ENCODE data around the gene ZSWIM6. TPM values are rescaled to one million over a fixed set of nuclear protein-coding genes. Genes with fewer than 3 reads are reported as not detected.

ZSWIM6 gene
- total RNA-seq, 1 experiment from 2014 or later: 3.4 TPM

DNA sequence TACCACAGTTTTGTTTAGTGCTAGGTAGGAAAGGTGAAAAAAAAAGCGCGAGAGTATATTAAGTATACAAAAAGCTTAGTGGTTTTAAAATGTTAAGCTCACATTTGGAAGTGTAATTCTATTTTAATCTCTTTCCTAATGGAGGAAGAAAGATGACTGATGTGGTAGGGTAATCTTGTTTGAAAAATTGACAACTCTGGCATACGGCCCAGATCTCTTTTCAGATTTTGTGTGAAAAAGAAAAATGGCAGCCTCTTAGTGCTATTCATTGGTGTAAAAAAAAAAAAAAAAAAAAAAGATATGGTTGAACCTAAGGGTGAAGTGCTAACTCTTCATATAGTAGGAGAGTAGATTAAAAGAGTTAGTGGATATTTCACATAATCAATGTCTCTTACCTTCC lies 108.0 kb downstream of the ZSWIM6 start:
- Histone ChIP-seq H3K4me2 (ENCODE audit: low read length) (no peak overlapping the region), H3K4me3 (ENCODE audit: low read length) (no peak overlapping the region)

DNA sequence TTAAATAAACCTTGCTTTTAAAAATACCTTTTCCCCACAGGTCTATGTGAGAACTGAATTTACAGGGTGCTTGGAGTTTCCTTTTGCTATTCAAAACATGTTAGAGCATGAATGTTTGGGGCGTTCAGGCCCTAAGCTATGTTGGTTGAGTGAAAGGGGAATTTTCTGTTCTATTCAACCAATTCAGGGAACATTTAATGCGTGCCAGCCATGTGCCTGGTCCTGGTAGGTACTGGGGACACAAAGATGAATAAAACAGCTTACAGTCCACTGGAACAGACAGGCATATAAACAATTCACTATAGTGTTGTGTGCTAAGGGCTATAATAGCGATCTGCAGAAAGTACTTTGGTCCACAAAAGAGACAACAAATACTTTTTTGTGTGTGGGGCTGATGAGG lies 108.5 kb downstream of the ZSWIM6 start:
- H3K36me3 ChIP-seq (ENCODE audit: low read depth, low read length): no peaks in the 10 kb centered on the region
- no peaks in the 10 kb centered on the region for H3K9me3 ChIP-seq (ENCODE audit: low read length)
- no peaks in the 10 kb centered on the region for H3F3A ChIP-seq (ENCODE audit: low read length, unreplicated experiment)
- no peaks in the 10 kb centered on the region for H3K27me3 ChIP-seq (ENCODE audit: low read length)
- no peak overlapping the region for H2AFZ ChIP-seq (ENCODE audit: low read length)
- BruUV-seq (replicated peaks): no TSS peak
- DNase-seq: no peak
- no peak overlapping the region for H3K4me2 ChIP-seq (ENCODE audit: low read length)
- no peak overlapping the region for H3K4me3 ChIP-seq (ENCODE audit: low read length)
- peaks cover 53% of the 10 kb centered on the region for H3K79me2 ChIP-seq (ENCODE audit: low read length)
- no peaks in the 10 kb centered on the region; the same call in 1 of the 2 replicates for H3K4me1 ChIP-seq (ENCODE audit: insufficient read depth, low read length)
- CTCF ChIA-PET: no interaction called here
- H3K27ac ChIP-seq (ENCODE audit: low read length): no peak overlapping the region
- TF ChIP-seq, protein P1, sequence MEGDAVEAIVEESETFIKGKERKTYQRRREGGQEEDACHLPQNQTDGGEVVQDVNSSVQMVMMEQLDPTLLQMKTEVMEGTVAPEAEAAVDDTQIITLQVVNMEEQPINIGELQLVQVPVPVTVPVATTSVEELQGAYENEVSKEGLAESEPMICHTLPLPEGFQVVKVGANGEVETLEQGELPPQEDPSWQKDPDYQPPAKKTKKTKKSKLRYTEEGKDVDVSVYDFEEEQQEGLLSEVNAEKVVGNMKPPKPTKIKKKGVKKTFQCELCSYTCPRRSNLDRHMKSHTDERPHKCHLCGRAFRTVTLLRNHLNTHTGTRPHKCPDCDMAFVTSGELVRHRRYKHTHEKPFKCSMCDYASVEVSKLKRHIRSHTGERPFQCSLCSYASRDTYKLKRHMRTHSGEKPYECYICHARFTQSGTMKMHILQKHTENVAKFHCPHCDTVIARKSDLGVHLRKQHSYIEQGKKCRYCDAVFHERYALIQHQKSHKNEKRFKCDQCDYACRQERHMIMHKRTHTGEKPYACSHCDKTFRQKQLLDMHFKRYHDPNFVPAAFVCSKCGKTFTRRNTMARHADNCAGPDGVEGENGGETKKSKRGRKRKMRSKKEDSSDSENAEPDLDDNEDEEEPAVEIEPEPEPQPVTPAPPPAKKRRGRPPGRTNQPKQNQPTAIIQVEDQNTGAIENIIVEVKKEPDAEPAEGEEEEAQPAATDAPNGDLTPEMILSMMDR (conservative IDR thresholded peaks at IDR 0.05; ENCODE audit: low read depth, low read length): no peak
- TF ChIP-seq EZH2 (IDR thresholded peaks at IDR 0.05; ENCODE audit: low read length, unreplicated experiment) (no peak), EZH2phosphoT487 (IDR thresholded peaks at IDR 0.05; ENCODE audit: borderline replicate concordance, low read length) (no peak)
- intact Hi-C loops (cut with micrococcal nuclease): no loop called here
- H4K20me1 ChIP-seq (ENCODE audit: low read length): peaks cover 6% of the 10 kb centered on the region; the same call in 1 of the 2 replicates
- H3K9ac ChIP-seq (ENCODE audit: low read length): no peak overlapping the region
- no peaks in the 10 kb centered on the region for H3K9me2 ChIP-seq (replicated peaks; ENCODE audit: low read length)
- POLR2A ChIA-PET (ENCODE audit: unreplicated experiment): no interaction called here
- no peak for ATAC-seq

More for the DNA sequence above, 108.0 kb downstream of the ZSWIM6 start:
- intact Hi-C loops (cut with micrococcal nuclease): no loop called here
- Histone ChIP-seq H3K9me2 (replicated peaks; ENCODE audit: low read length) (no peaks in the 10 kb centered on the region), H3K27me3 (ENCODE audit: low read length) (no peaks in the 10 kb centered on the region), H3K79me2 (ENCODE audit: low read length) (peaks cover 59% of the 10 kb centered on the region), H3F3A (ENCODE audit: low read length, unreplicated experiment) (no peaks in the 10 kb centered on the region), H4K20me1 (ENCODE audit: low read length) (peaks cover 6% of the 10 kb centered on the region; the same call in 1 of the 2 replicates), H2AFZ (ENCODE audit: low read length) (no peak overlapping the region), H3K27ac (ENCODE audit: low read length) (no peak overlapping the region), H3K4me1 (ENCODE audit: insufficient read depth, low read length) (no peaks in the 10 kb centered on the region; the same call in 1 of the 2 replicates), H3K9me3 (ENCODE audit: low read length) (no peaks in the 10 kb centered on the region), H3K9ac (ENCODE audit: low read length) (no peak overlapping the region), H3K36me3 (ENCODE audit: low read depth, low read length) (no peaks in the 10 kb centered on the region)
- no peak for TF ChIP-seq EZH2 (IDR thresholded peaks at IDR 0.05; ENCODE audit: low read length, unreplicated experiment)
- TF ChIP-seq, protein P1 (conservative IDR thresholded peaks at IDR 0.05; ENCODE audit: low read depth, low read length): no peak
- no peak for TF ChIP-seq EZH2phosphoT487 (IDR thresholded peaks at IDR 0.05; ENCODE audit: borderline replicate concordance, low read length)
- ATAC-seq (no peak), DNase-seq (no peak)
- CTCF ChIA-PET: no interaction called here
- POLR2A ChIA-PET (ENCODE audit: unreplicated experiment): no interaction called here
- no TSS peak for BruUV-seq (replicated peaks)

DNA sequence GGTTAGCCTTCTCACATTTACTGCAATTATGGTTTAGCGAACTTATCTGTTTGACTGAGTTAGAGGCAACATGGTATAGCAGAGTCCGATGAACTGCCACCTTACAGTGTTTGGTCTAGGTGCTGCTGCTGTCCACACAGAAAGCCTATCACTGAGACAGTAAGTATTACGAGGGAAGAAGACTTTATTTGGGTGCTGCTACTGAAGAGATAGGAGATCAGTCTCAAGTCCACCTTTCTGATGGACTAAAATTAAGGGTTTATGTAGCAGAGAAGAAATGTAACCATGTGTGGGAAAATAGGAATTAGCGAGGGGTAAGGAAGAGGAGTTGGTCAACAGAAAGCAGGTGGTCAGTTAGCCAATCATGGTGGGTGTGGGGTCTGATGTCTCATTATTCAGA lies 109.7 kb downstream of the ZSWIM6 start:
- DNase-seq (no peak), ATAC-seq (no peak)
- no peak overlapping the region for H3K9ac ChIP-seq (ENCODE audit: low read length)
- intact Hi-C loops (cut with micrococcal nuclease): no loop called here
- no peak overlapping the region for H2AFZ ChIP-seq (ENCODE audit: low read length)
- no TSS peak for BruUV-seq (replicated peaks)
- no peaks in the 10 kb centered on the region for H3K27me3 ChIP-seq (ENCODE audit: low read length)
- ChIA-PET POLR2A (ENCODE audit: unreplicated experiment) (no interaction called here), CTCF (no interaction called here)
- TF ChIP-seq EZH2phosphoT487 (IDR thresholded peaks at IDR 0.05; ENCODE audit: borderline replicate concordance, low read length) (no peak), EZH2 (IDR thresholded peaks at IDR 0.05; ENCODE audit: low read length, unreplicated experiment) (no peak)
- TF ChIP-seq, protein P1 (conservative IDR thresholded peaks at IDR 0.05; ENCODE audit: low read depth, low read length): no peak
- no peak overlapping the region for H3K4me3 ChIP-seq (ENCODE audit: low read length)
- no peaks in the 10 kb centered on the region for H3F3A ChIP-seq (ENCODE audit: low read length, unreplicated experiment)
- H3K4me2 ChIP-seq (ENCODE audit: low read length): no peak overlapping the region
- no peaks in the 10 kb centered on the region; the same call in 1 of the 2 replicates for H3K4me1 ChIP-seq (ENCODE audit: insufficient read depth, low read length)
- H3K9me2 ChIP-seq (replicated peaks; ENCODE audit: low read length): no peaks in the 10 kb centered on the region
- H3K79me2 ChIP-seq (ENCODE audit: low read length): peaks cover 45% of the 10 kb centered on the region
- no peaks in the 10 kb centered on the region for H3K9me3 ChIP-seq (ENCODE audit: low read length)
- no peak overlapping the region for H3K27ac ChIP-seq (ENCODE audit: low read length)
- H3K36me3 ChIP-seq (ENCODE audit: low read depth, low read length): peaks cover under 1% of the 10 kb centered on the region; the same call in 1 of the 2 replicates
- H4K20me1 ChIP-seq (ENCODE audit: low read length): peaks cover 6% of the 10 kb centered on the region; the same call in 1 of the 2 replicates

Measured in PC-3 (cell line).